Rectal smooth muscle tissue (tissue), 1 donor: ENCODE results near the gene MYADM.

Source experiments
- H3K27ac ChIP-seq: one replicate; pipeline ENCODE4 v1.7.0; 2013; ENCODE audit warnings: low read depth, low read length, inconsistent platforms
- H3K27me3 ChIP-seq: one replicate; pipeline ENCODE4 v1.7.0; 2013; ENCODE audit warnings: low read length; ENCODE audit not compliant: control insufficient read depth, insufficient read depth
- H3K36me3 ChIP-seq: one replicate; pipeline ENCODE4 v1.7.0; 2013; ENCODE audit warnings: low read length; ENCODE audit not compliant: control insufficient read depth, insufficient read depth
- H3K4me1 ChIP-seq: one replicate; pipeline ENCODE4 v1.7.0; 2013; ENCODE audit warnings: low read length; ENCODE audit not compliant: control insufficient read depth, insufficient read depth
- H3K4me3 ChIP-seq: one replicate; pipeline ENCODE4 v1.7.0; 2013; ENCODE audit warnings: low read length
- H3K9ac ChIP-seq: one replicate; pipeline ENCODE4 v1.7.0; 2013; ENCODE audit warnings: low read length

MYADM gene

DNA sequence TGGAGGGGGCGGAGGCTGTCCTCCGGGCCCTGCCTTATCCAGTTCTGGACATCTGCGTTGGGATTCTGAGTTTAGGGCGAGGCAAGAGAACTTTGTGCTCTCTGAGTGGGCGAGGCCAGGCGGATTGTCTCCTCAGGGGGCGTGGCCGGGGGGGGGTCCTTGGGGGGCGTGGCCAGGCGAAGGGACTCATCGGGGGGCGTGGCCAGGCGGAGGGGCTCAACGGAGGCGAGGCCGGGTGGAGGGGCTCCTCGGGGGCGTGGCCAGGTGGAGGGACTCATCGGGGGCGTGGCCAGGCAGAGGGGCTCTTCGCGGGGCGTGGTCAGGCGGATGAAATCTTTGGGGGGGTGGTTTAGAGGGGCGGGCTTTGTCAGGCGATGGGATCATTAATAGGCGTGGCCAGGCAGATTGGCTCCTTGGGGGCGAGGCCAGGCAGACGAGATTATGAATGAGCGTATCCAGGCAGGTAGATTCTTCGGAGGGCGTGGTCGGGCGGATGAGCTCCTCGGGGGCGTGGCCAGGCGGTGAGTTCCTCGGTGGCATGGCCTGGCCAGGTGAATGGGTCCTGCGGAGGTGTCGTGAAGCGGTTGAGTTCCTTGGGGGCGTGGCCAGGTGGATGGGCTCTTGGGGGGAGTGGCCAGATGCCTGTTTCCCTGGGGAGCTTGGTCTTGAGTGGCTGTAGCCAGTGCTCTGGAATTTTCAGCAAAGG is 31.1 kb downstream of the MYADM start:
- no peaks in the 10 kb centered on the region for H3K36me3 ChIP-seq
- H3K4me1 ChIP-seq = no peaks in the 10 kb centered on the region
- peaks cover 7% of the 10 kb centered on the region for H3K27me3 ChIP-seq
- H3K27ac ChIP-seq = no peak overlapping the region
- no peak overlapping the region for H3K9ac ChIP-seq
- no peak overlapping the region for H3K4me3 ChIP-seq

DNA sequence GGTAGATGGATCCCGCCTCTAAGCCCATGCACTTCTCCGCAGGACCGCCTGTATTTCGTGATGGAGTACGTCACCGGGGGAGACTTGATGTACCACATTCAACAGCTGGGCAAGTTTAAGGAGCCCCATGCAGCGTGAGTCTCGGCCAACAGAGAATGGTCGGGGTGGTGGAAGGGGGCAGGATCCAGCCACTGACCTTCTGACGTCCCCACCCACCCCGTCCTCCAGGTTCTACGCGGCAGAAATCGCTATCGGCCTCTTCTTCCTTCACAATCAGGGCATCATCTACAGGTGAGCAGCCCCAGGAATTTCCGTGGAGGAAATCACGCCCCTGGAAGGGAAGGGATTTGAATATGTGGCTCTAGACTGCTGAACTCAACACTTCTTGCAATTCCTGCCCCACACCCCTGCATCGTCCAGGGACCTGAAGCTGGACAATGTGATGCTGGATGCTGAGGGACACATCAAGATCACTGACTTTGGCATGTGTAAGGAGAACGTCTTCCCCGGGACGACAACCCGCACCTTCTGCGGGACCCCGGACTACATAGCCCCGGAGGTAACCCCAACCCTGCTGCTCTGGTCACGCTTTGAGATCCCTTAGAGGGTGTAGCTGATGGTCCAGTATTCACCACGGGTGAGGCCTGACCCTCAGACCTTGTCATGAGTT is 32.6 kb downstream of the MYADM start:
- peaks cover 10% of the 10 kb centered on the region for H3K27me3 ChIP-seq
- no peak overlapping the region for H3K27ac ChIP-seq
- no peak overlapping the region for H3K4me3 ChIP-seq
- no peaks in the 10 kb centered on the region for H3K4me1 ChIP-seq
- no peaks in the 10 kb centered on the region for H3K36me3 ChIP-seq
- no peak overlapping the region for H3K9ac ChIP-seq

GRCh38 chr19:53903055-53903680 is 35.5 kb downstream of the MYADM start:
- no peak overlapping the region for H3K4me3 ChIP-seq
- H3K27ac ChIP-seq = no peak overlapping the region
- no peak overlapping the region for H3K9ac ChIP-seq
- H3K4me1 ChIP-seq = no peaks in the 10 kb centered on the region
- no peaks in the 10 kb centered on the region for H3K36me3 ChIP-seq
- H3K27me3 ChIP-seq = peaks cover 24% of the 10 kb centered on the region

- Histone ChIP-seq H3K27me3 (peaks cover 33% of the 10 kb centered on the region), H3K4me1 (no peaks in the 10 kb centered on the region)
These were observed 37.2 kb downstream of the MYADM start for GRCh38 chr19:53904909-53905308.

DNA sequence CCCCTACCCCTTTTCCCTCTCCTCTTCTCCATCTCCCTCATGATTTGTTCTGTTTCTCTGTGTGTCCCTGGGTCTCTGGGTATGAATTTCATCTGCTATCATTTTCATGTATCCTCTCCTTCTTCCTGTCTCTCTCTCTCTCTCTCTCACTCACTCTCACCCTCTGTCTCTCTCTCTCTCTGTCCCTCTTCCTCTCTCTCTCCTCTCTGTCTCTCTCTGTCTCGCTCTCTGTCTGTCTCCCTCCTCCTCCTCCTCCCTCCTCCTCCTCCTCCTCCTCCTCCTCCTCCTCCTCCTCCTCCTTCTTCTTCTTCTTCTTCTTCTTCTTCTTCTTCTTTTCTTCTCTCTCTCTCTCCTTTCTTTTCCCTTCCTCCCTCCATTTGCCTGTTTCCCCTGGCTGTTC is 38.1 kb downstream of the MYADM start:
- Histone ChIP-seq H3K4me3 (no peak overlapping the region), H3K4me1 (no peaks in the 10 kb centered on the region), H3K36me3 (no peaks in the 10 kb centered on the region), H3K27ac (no peak overlapping the region), H3K27me3 (peaks cover 33% of the 10 kb centered on the region), H3K9ac (no peak overlapping the region)

More at GRCh38 chr19:53904909-53905308, 37.2 kb downstream of the MYADM start:
- Histone ChIP-seq H3K4me3 (no peak overlapping the region), H3K36me3 (no peaks in the 10 kb centered on the region), H3K27ac (no peak overlapping the region), H3K9ac (no peak overlapping the region)

DNA sequence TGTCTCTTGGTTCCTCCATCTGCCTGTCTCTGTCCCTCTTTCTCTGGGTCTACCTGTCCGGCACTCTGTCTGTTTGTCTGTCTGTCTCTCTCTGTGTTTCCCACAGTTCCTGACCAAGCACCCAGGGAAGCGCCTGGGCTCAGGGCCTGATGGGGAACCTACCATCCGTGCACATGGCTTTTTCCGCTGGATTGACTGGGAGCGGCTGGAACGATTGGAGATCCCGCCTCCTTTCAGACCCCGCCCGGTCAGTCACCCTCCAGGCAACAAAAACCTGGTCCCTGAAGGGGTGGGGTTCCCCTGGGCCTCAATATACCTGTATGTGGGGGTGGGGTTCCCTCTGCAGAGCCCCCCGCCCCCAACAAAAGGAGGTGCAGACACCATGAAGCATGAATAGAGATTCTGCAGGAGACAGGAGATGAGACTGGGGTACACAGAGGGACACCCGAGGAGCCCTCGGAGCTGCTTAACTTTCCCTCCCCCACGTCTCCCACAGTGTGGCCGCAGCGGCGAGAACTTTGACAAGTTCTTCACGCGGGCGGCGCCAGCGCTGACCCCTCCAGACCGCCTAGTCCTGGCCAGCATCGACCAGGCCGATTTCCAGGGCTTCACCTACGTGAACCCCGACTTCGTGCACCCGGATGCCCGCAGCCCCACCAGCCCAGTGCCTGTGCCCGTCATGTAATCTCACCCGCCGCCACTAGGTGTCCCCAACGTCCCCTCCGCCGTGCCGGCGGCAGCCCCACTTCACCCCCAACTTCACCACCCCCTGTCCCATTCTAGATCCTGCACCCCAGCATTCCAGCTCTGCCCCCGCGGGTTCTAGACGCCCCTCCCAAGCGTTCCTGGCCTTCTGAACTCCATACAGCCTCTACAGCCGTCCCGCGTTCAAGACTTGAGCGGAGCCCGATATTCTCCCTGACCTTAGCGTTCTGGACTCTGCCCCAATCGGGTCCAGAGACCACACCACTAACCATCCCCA is 38.8 kb downstream of the MYADM start:
- H3K9ac ChIP-seq = no peak overlapping the region
- no peaks in the 10 kb centered on the region for H3K36me3 ChIP-seq
- H3K27me3 ChIP-seq = peaks cover 33% of the 10 kb centered on the region
- no peak overlapping the region for H3K27ac ChIP-seq
- H3K4me1 ChIP-seq = no peaks in the 10 kb centered on the region
- H3K4me3 ChIP-seq = no peak overlapping the region

GRCh38 chr19:53907193-53907581 is 39.5 kb downstream of the MYADM start:
- Histone ChIP-seq H3K27me3 (peaks cover 33% of the 10 kb centered on the region), H3K27ac (no peak overlapping the region), H3K4me1 (no peaks in the 10 kb centered on the region), H3K36me3 (no peaks in the 10 kb centered on the region), H3K4me3 (no peak overlapping the region), H3K9ac (no peak overlapping the region)

DNA sequence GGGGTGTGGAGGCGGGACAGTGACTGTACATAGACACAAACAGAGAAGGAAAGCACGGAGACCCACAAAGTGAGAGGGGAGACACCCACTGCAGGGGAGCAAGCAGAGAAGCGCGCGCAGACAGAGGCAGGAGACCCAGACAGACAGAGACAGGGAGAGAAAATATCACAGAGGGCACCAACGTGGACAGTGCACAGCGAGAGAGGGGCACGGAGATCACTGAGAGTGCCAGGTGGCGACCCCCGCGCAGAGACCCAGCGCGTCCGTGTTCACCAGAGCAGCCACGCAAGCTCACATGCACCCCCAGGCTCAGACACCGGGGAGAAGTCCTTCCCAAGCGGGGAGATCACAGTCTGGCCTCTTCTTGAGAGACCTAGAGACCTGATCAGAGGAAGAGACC is 40.0 kb downstream of the MYADM start:
- no peaks in the 10 kb centered on the region for H3K36me3 ChIP-seq
- H3K9ac ChIP-seq = no peak overlapping the region
- peaks cover 33% of the 10 kb centered on the region for H3K27me3 ChIP-seq
- no peaks in the 10 kb centered on the region for H3K4me1 ChIP-seq
- H3K4me3 ChIP-seq = no peak overlapping the region
- no peak overlapping the region for H3K27ac ChIP-seq

DNA sequence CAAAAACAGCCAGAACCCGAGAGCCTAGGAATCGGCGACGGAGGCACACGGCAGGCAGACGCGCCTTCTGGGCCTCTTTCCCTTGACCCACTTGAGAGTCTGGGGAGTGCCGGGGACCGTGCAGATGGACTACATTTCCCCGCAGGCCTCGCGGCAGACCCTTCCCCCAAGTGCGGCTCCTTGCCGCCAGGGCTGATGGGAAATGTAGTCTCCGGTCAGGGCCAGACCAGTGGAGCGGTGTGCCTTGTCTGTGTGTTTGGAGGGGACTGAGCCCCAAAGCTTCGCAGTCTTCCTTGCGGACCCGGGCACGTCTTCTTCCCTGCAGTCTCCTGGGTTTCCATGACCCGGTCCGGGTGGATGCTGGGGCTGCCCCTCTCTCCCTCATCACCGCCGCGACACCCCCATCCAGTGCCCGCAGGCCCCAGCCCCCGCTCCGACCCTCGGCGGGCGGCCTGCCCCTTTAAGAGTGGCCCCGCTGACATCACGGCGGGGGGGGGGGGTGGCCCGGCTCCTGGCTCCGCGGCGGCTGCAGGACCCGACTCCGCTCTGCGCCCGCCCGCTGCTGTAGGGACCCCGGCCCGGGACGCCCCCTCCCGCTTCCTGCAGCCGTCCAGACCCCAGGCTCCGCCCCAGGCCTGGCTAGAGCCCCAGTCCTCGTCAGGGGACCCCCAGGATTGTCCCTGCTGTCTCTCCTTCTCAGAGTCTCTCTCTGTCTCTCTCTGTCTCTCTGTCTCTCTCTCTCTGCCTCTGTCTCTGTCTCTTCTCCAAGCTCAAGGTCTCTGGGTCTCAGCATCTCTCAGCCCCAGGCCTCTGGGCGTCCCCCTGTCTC is 40.6 kb downstream of the MYADM start:
- Histone ChIP-seq H3K27ac (no peak overlapping the region), H3K4me3 (no peak overlapping the region), H3K36me3 (no peaks in the 10 kb centered on the region), H3K27me3 (peaks cover 33% of the 10 kb centered on the region), H3K4me1 (no peaks in the 10 kb centered on the region), H3K9ac (no peak overlapping the region)

GRCh38 chr19:53908935-53909415 is 41.3 kb downstream of the MYADM start, which contains the start of gene CACNG7:
Gene CACNG7 (plus strand): TSS chr19:53909278. CDS start chr19:53912832, 3,554 bp downstream.
- H3K4me1 ChIP-seq = no peaks in the 10 kb centered on the region
- no peak within 1 kb of the TSS for H3K27ac ChIP-seq
- no peak within 1 kb of the TSS for H3K9ac ChIP-seq
- no peak within 1 kb of the TSS for H3K4me3 ChIP-seq
- H3K36me3 ChIP-seq = no peaks in the 10 kb centered on the region
- H3K27me3 ChIP-seq = peaks cover 33% of the 10 kb centered on the region

GRCh38 chr19:53909471-53910169 is 41.9 kb downstream of the MYADM start:
- Histone ChIP-seq H3K27me3 (peaks cover 30% of the 10 kb centered on the region), H3K4me1 (no peaks in the 10 kb centered on the region), H3K36me3 (no peaks in the 10 kb centered on the region), H3K27ac (no peak overlapping the region), H3K9ac (no peak overlapping the region), H3K4me3 (no peak overlapping the region)
